Loucy (cell line): ENCODE measurements around the gene NBDY.

Experiments used
- CTCF ChIP-seq: fragments of 200-600 bp; sonication (generic); conservative IDR thresholded peaks from 2 replicates; pipeline ENCODE4 v1.5.1; 2014; ENCODE audit warnings: mild to moderate bottlenecking, antibody characterized with exemption, low read length
- EZH2phosphoT487 ChIP-seq: fragments of 200-600 bp; IDR thresholded peaks from 2 replicates; pipeline ENCODE4 v1.6.1; 2018; ENCODE audit warnings: antibody characterized with exemption, mild to moderate bottlenecking, moderate library complexity, borderline replicate concordance

GRCh38 chrX:56796641-56797395, 67.8 kb downstream of the NBDY start:
- TF ChIP-seq CTCF (no peak), EZH2phosphoT487 (no peak)
